Esophagus (tissue), 2 donors: ENCODE results near the gene NDUFS5. TPM values are rescaled to one million over a fixed set of nuclear protein-coding genes. Genes with fewer than 3 reads are reported as not detected.
A peak's percentile ranks its signal among the peaks of the same experiment; 100 is the strongest.

Experiments
- H3K27ac ChIP-seq, 2 donors: one replicate each; pipeline ENCODE4 v1.5.1; 2013; ENCODE audit warnings: low read depth in 2 of 2, mild to moderate bottlenecking in 2 of 2, inconsistent platforms in 1 of 2, low read length in 1 of 2, moderate library complexity in 1 of 2
- H3K27me3 ChIP-seq, 2 donors: one replicate each; pipeline ENCODE4 v1.6.1; 2013; ENCODE audit warnings: low read length in 2 of 2, control low read depth in 1 of 2, mild to moderate bottlenecking in 1 of 2; ENCODE audit not compliant: insufficient read depth in 2 of 2, control insufficient read depth in 1 of 2
- H3K36me3 ChIP-seq, 2 donors: one replicate each; pipeline ENCODE4 v1.6.1; 2013; ENCODE audit warnings: low read length in 1 of 2; ENCODE audit not compliant: control insufficient read depth in 2 of 2, insufficient read depth in 2 of 2
- H3K4me1 ChIP-seq, 2 donors: one replicate each; pipeline ENCODE4 v1.6.1; 2013; ENCODE audit warnings: low read length in 1 of 2; ENCODE audit not compliant: control insufficient read depth in 2 of 2, insufficient read depth in 2 of 2
- H3K4me3 ChIP-seq, 2 donors: one replicate each; pipeline ENCODE4 v1.5.1; 2013; ENCODE audit warnings: low read length in 2 of 2, mild to moderate bottlenecking in 2 of 2, low read depth in 1 of 2, moderate library complexity in 1 of 2
- H3K9me3 ChIP-seq, 2 donors: one replicate each; pipeline ENCODE4 v1.6.1; 2013; ENCODE audit warnings: mild to moderate bottlenecking in 2 of 2, low read depth in 1 of 2, low read length in 1 of 2, moderate library complexity in 1 of 2; ENCODE audit not compliant: control insufficient read depth in 2 of 2, insufficient read depth in 1 of 2
- WGBS, 2 donors: extraction: QIAGEN DNeasy Blood & Tissue Kit; methylation state at CpG; one replicate each; pipeline ENCODE4 v1.1.7; 2013; 5-methylcytosine and 5-hydroxymethylcytosine counted together
- polyA plus RNA-seq, 2 donors: library from polyadenylated mRNA; stranded (reverse); fragments of 200-250 nt; gene quantifications; one replicate each; pipeline ENCODE4 v1.2.3, GENCODE V29; 2013
- donor health status: healthy with polysubstance abuse.
- donor health status: Bipolar disorder and iron deficiency.

The NDUFS5 gene
- polyA plus RNA-seq, 2 donors: 545 to 814 TPM

GRCh38 chr1:39076799-39077148 lies 50.6 kb downstream of the NDUFS5 start:
- Histone ChIP-seq H3K27ac (no peak overlapping the region), H3K4me1 (peaks cover 0 to 5% of the 10 kb centered on the region in 2 donors), H3K36me3 (no peaks in the 10 kb centered on the region), H3K9me3 (no peaks in the 10 kb centered on the region), H3K27me3 (no peaks in the 10 kb centered on the region), H3K4me3 (no peak overlapping the region)
- WGBS, 2 donors: 69 to 72% methylated on average over 2 of the region's 2 CpGs

- Histone ChIP-seq H3K4me3 (no peak overlapping the region), H3K27me3 (no peaks in the 10 kb centered on the region), H3K9me3 (no peaks in the 10 kb centered on the region), H3K36me3 (no peaks in the 10 kb centered on the region), H3K4me1 (peaks cover 0 to 5% of the 10 kb centered on the region in 2 donors), H3K27ac (no peak overlapping the region)
- 76 to 80% methylated on average over 12 of the region's 12 CpGs for WGBS, 2 donors
These were observed 54.2 kb downstream of the NDUFS5 start for GRCh38 chr1:39080269-39080826.

GRCh38 chr1:39080831-39081270 lies 54.7 kb downstream of the NDUFS5 start:
- Histone ChIP-seq H3K9me3 (no peaks in the 10 kb centered on the region), H3K27me3 (no peaks in the 10 kb centered on the region), H3K4me1 (peaks cover 0 to 5% of the 10 kb centered on the region in 2 donors), H3K27ac (no peak overlapping the region), H3K4me3 (peak overlapping the region; percentile 21 to 41), H3K36me3 (no peaks in the 10 kb centered on the region)
- 13 to 24% methylated on average over 21 to 34 of the region's 35 CpGs for WGBS, 2 donors

- 0 to 1% methylated on average over 45 to 105 of the region's 105 CpGs for WGBS, 2 donors
These were observed 55.3 kb downstream of the NDUFS5 start for GRCh38 chr1:39081271-39082009.

GRCh38 chr1:39082010-39082799 lies 56.1 kb downstream of the NDUFS5 start:
- H3K27ac ChIP-seq: no peak overlapping the region

More at GRCh38 chr1:39081271-39082009, 55.3 kb downstream of the NDUFS5 start:
- peak overlapping the region; percentile 37 to 41 for H3K4me3 ChIP-seq
- H3K9me3 ChIP-seq: no peaks in the 10 kb centered on the region
- H3K36me3 ChIP-seq: no peaks in the 10 kb centered on the region
- H3K27me3 ChIP-seq: no peaks in the 10 kb centered on the region
- H3K27ac ChIP-seq: no peak overlapping the region
- H3K4me1 ChIP-seq: peaks cover 0 to 5% of the 10 kb centered on the region in 2 donors

GRCh38 chr1:39082811-39083576 lies 56.8 kb downstream of the NDUFS5 start:
- Histone ChIP-seq H3K4me3 (no peak overlapping the region), H3K9me3 (no peaks in the 10 kb centered on the region), H3K27me3 (no peaks in the 10 kb centered on the region), H3K27ac (no peak overlapping the region), H3K4me1 (peaks cover 0 to 5% of the 10 kb centered on the region in 2 donors), H3K36me3 (no peaks in the 10 kb centered on the region)
- 92 to 97% methylated on average over 4 of the region's 4 CpGs for WGBS, 2 donors

More at GRCh38 chr1:39082010-39082799, 56.1 kb downstream of the NDUFS5 start:
- H3K36me3 ChIP-seq: no peaks in the 10 kb centered on the region
- H3K27me3 ChIP-seq: no peaks in the 10 kb centered on the region
- H3K4me3 ChIP-seq: peak overlapping the region; percentile 37 to 41
- no peaks in the 10 kb centered on the region for H3K9me3 ChIP-seq
- H3K4me1 ChIP-seq: peaks cover 0 to 5% of the 10 kb centered on the region in 2 donors
- 24 to 33% methylated on average over 29 of the region's 29 CpGs for WGBS, 2 donors

GRCh38 chr1:39084191-39084590 lies 58.0 kb downstream of the NDUFS5 start:
- no peaks in the 10 kb centered on the region for H3K27me3 ChIP-seq
- H3K27ac ChIP-seq: no peak overlapping the region
- no peak overlapping the region for H3K4me3 ChIP-seq
- no peaks in the 10 kb centered on the region for H3K36me3 ChIP-seq
- no peaks in the 10 kb centered on the region for H3K9me3 ChIP-seq
- H3K4me1 ChIP-seq: peaks cover 0 to 5% of the 10 kb centered on the region in 2 donors
- 89 to 94% methylated on average over 17 of the region's 17 CpGs for WGBS, 2 donors
